GM12878 (cell line): ENCODE data around the gene HSPA2. TPM values are rescaled to one million over a fixed set of nuclear protein-coding genes. Genes with fewer than 3 reads are reported as not detected.

Source experiments
- ATAC-seq: fragments of 200-7000 bp; cut with Tn5 transposase; 3 replicates; pipeline ENCODE4 v1.9.1; 2020; ENCODE audit warnings: mild to moderate bottlenecking, moderate library complexity
- BruUV-seq: library from RNA; stranded (reverse); fragments of 400-500 nt; replicated peaks from 2 replicates; lab custom pipeline; 2021; lab: Mats Ljungman, UMichigan
- CTCF ChIA-PET: fragments of 300-600 bp; sonication (Branson Sonifier 250); formaldehyde crosslinking; extraction: SDS; loops from one replicate; lab custom pipeline; 2021; ENCODE audit warnings: inconsistent platforms; lab: Yijun Ruan, JAX
- POLR2A ChIA-PET: fragments of 350-600 bp; formaldehyde crosslinking; extraction: SDS; loops from one replicate; lab custom pipeline; 2021; ENCODE audit warnings: inconsistent platforms; lab: Charles Lee
- RAD21 ChIA-PET: fragments of 300-600 bp; sonication (Branson Sonifier 250); formaldehyde crosslinking; loops from one replicate; lab custom pipeline; 2023; ENCODE audit warnings: antibody characterized with exemption; ENCODE audit not compliant: unreplicated experiment; lab: Charles Lee
- SMC1A ChIA-PET: fragments of 300-600 bp; sonication (Branson Sonifier 250); formaldehyde crosslinking; loops from one replicate; lab custom pipeline; 2023; ENCODE audit not compliant: unreplicated experiment, uncharacterized antibody; lab: Charles Lee
- DNase-seq: peaks from one replicate; pipeline ENCODE4 v3.0.0-alpha.2; 2011; ENCODE audit warnings: low read depth, low spot score
- FAIRE-seq: peaks from 3 replicates; lab custom pipeline; 2011; peaks lifted over from hg19 to GRCh38; lab: Jason Lieb, UNC
- H2AFZ ChIP-seq: 2 replicates; pipeline ENCODE4 v1.6.0; 2011; ENCODE audit warnings: low read depth, low read length, control low read depth; ENCODE audit not compliant: control insufficient read depth
- H3K27ac ChIP-seq: 2 replicates; pipeline ENCODE4 v1.5.1; 2011; ENCODE audit warnings: control low read depth; ENCODE audit not compliant: control insufficient read depth, insufficient read depth
- H3K27me3 ChIP-seq, 2 experiments: replicated peaks in 1 of 2; 2 replicates each; pipeline versions ENCODE4 v1.6.0 to v1.6.1; 2011; ENCODE audit warnings: low read length in 1 of 2; ENCODE audit not compliant: control insufficient read depth in 2 of 2, insufficient read depth in 2 of 2
- H3K36me3 ChIP-seq, 2 experiments: 2 replicates each; pipeline ENCODE4 v1.5.1; 2011; ENCODE audit warnings: low read length in 1 of 2; ENCODE audit not compliant: control insufficient read depth in 2 of 2, insufficient read depth in 2 of 2
- H3K4me1 ChIP-seq: 2 replicates; pipeline ENCODE4 v1.6.1; 2011; ENCODE audit warnings: mild to moderate bottlenecking, low read length, moderate library complexity, mixed read lengths; ENCODE audit not compliant: control insufficient read depth, insufficient read depth
- H3K4me2 ChIP-seq: 2 replicates; pipeline ENCODE4 v1.6.0; 2011; ENCODE audit warnings: control low read depth; ENCODE audit not compliant: control insufficient read depth, insufficient read depth
- H3K4me3 ChIP-seq: fragments of 200-600 bp; sonication (generic); 2 replicates; pipeline ENCODE4 v1.5.1; 2016
- H3K79me2 ChIP-seq: 2 replicates; pipeline ENCODE4 v1.6.0; 2011; ENCODE audit warnings: low read length; ENCODE audit not compliant: control insufficient read depth, insufficient read depth
- H3K9ac ChIP-seq: 2 replicates; pipeline ENCODE4 v1.8.0; 2011; ENCODE audit warnings: low read length, control low read depth, mixed read lengths; ENCODE audit not compliant: control insufficient read depth, insufficient read depth
- H3K9me3 ChIP-seq: replicated peaks from 3 replicates; pipeline ENCODE4 v1.5.1; 2011; ENCODE audit warnings: mild to moderate bottlenecking, low read length; ENCODE audit not compliant: control insufficient read depth, insufficient read depth
- H4K20me1 ChIP-seq: 2 replicates; pipeline ENCODE4 v1.6.0; 2011; ENCODE audit not compliant: control insufficient read depth, insufficient read depth
- EGR1 ChIP-seq, 2 experiments: IDR thresholded peaks; 1 replicate in 1 of 2; 2 replicates in 1 of 2; pipeline ENCODE4 v1.6.1; 2011 to 2012; ENCODE audit warnings: low read depth in 2 of 2, low read length in 2 of 2, borderline replicate concordance in 1 of 2, mild to moderate bottlenecking in 1 of 2, moderate library complexity in 1 of 2
- ELK1 ChIP-seq: IDR thresholded peaks from 2 replicates; pipeline ENCODE4 v1.6.1; 2012; ENCODE audit warnings: low read depth, low read length, improper control_type of control experiment
- JUND ChIP-seq: IDR thresholded peaks from 2 replicates; pipeline ENCODE4 v1.6.1; 2012; ENCODE audit warnings: low read depth, mild to moderate bottlenecking, low read length, improper control_type of control experiment, moderate library complexity
- LARP7 ChIP-seq: fragments of 450-650 bp; IDR thresholded peaks from 2 replicates; pipeline ENCODE4 v1.6.1; 2017; ENCODE audit warnings: mild to moderate bottlenecking
- MEF2B ChIP-seq: fragments of 450-650 bp; IDR thresholded peaks from 2 replicates; pipeline ENCODE4 v1.6.1; 2018; ENCODE audit warnings: mild to moderate bottlenecking, moderate library complexity; ENCODE audit not compliant: partially characterized antibody, poor library complexity, severe bottlenecking
- PML ChIP-seq: IDR thresholded peaks from 2 replicates; pipeline ENCODE4 v1.6.1; 2012; ENCODE audit warnings: low read length, inconsistent platforms
- SRF ChIP-seq, 2 experiments: IDR thresholded peaks; 2 replicates each; pipeline ENCODE4 v1.6.1; 2011; ENCODE audit warnings: low read depth in 2 of 2, low read length in 2 of 2, mild to moderate bottlenecking in 1 of 2, moderate library complexity in 1 of 2
- ZBTB33 ChIP-seq: fragments of 450-650 bp; IDR thresholded peaks from 2 replicates; pipeline ENCODE4 v1.6.1; 2017; ENCODE audit warnings: mild to moderate bottlenecking
- ZSCAN29 ChIP-seq: fragments of 450-650 bp; IDR thresholded peaks from 2 replicates; pipeline ENCODE4 v1.6.1; 2017; ENCODE audit warnings: mild to moderate bottlenecking, moderate library complexity
- WGBS: methylation state at CpG from one replicate; pipeline ENCODE4 v1.1.6; 2016; ENCODE audit warnings: low lambda C conversion rate; ENCODE audit not compliant: insufficient replicate concordance, insufficient coverage; ENCODE audit errors: missing lambda C conversion rate; 5-methylcytosine and 5-hydroxymethylcytosine counted together
- in situ Hi-C: fragments of 300-500 bp; cut with MboI; formaldehyde crosslinking; loops from 9 replicates; pipeline ENCODE4 v1.14.3; 2018; ENCODE audit warnings: mixed read lengths
- intact Hi-C: fragments of 100-400 bp; cut with micrococcal nuclease; formaldehyde crosslinking; loops from one replicate; pipeline ENCODE4 v1.14.2; 2022; ENCODE audit not compliant: unreplicated experiment
- polyA plus RNA-seq, 11 experiments: library from polyadenylated mRNA; depleted of rRNA in 4 of 11; unstranded in 6 of 11; stranded (reverse) in 5 of 11; fragments of >200 nt; fragmentation: Nextera tagmentation in 4 of 11; fragmentation: Illumina TruSeq in 1 of 11; extraction: Ambion mirVana in 4 of 11; extraction: Trizol in 1 of 11; gene quantifications; 1 replicate in 1 of 11; 2 replicates in 10 of 11; pipeline versions ENCODE4 v1.2.1 to v1.2.3, GENCODE V29; 2011 to 2016; ENCODE audit warnings: inconsistent platforms in 2 of 11, missing spikeins in 2 of 11, low read depth in 1 of 11
- total RNA-seq, 4 experiments: library from RNA; depleted of rRNA in 3 of 4; stranded (reverse); fragments of >200 nt in 3 of 4; fragmentation: Illumina TruSeq in 1 of 4; extraction: Trizol in 1 of 4; gene quantifications; 2 replicates each; pipeline versions ENCODE4 v1.2.1 to v1.2.3, GENCODE V29; 2013 to 2021
- TF ChIP-seq, protein P1 (sequence below): IDR thresholded peaks from 2 replicates; pipeline ENCODE4 v1.6.1; 2012; ENCODE audit warnings: low read depth, low read length, improper control_type of control experiment

Gene HSPA2
- total and polyA plus RNA-seq, 10 of the 15 experiments (the other 5 are each of a cell fraction or from before 2014, with no cell fraction given): 0.02 to 1.2 (median 0.65) TPM

DNA sequence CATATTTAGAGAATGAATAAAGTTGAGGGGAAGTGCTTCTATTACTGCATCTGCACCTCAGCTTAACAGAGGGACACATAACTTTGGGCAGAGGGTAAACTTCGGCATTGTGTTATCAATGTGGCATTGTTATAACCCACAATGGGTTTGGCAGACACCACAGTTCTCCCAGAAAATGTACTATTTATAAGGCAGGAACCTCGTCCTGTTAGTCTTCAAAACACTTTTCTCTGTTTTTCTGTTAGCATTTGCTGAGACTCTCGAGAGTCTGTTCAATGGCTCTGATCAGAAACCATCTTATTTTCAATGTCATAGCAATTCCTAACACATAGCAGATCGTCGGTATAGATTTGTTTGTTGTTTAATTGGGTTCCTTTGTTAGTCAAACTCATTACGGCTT is 23.2 kb downstream of the HSPA2 start:
- no peak for TF ChIP-seq EGR1 (IDR thresholded peaks at IDR 0.05; ENCODE audit: borderline replicate concordance in 1 of 2, low read depth in 2 of 2, low read length in 2 of 2)
- TF ChIP-seq SRF (IDR thresholded peaks at IDR 0.05; ENCODE audit: low read depth in 2 of 2, low read length in 2 of 2): no peak
- ChIA-PET POLR2A (no interaction called here), RAD21 (no interaction called here), SMC1A (no interaction called here), CTCF (no interaction called here)
- BruUV-seq: no TSS peak
- H3K27me3 ChIP-seq: no peaks in the 10 kb centered on the region
- DNase-seq (no peak), ATAC-seq (no peak), FAIRE-seq (no peak)
- in situ Hi-C loops: no loop called here
- intact Hi-C loops: no loop called here
- H2AFZ ChIP-seq: no peak overlapping the region
- H4K20me1 ChIP-seq: no peaks in the 10 kb centered on the region; the same call in 1 of the 2 replicates
- no peak overlapping the region for H3K4me2 ChIP-seq
- H3K9ac ChIP-seq: no peak overlapping the region
- no peaks in the 10 kb centered on the region for H3K4me1 ChIP-seq
- no peak overlapping the region for H3K27ac ChIP-seq
- H3K9me3 ChIP-seq: no peaks in the 10 kb centered on the region
- WGBS: 38% methylated on average over 6 of the region's 6 CpGs
- H3K36me3 ChIP-seq: no peaks in the 10 kb centered on the region
- no peak overlapping the region for H3K4me3 ChIP-seq
- no peaks in the 10 kb centered on the region for H3K79me2 ChIP-seq

GRCh38 chr14:64566651-64567122 is 26.1 kb downstream of the HSPA2 start:
- Histone ChIP-seq H3K27me3 (no peaks in the 10 kb centered on the region; a peak in 1 of 4 replicates), H3K9ac (no peak overlapping the region), H3K9me3 (no peaks in the 10 kb centered on the region), H3K4me3 (no peak overlapping the region), H2AFZ (no peak overlapping the region), H3K36me3 (no peaks in the 10 kb centered on the region), H3K79me2 (no peaks in the 10 kb centered on the region), H4K20me1 (no peaks in the 10 kb centered on the region; the same call in 1 of the 2 replicates), H3K4me2 (no peak overlapping the region), H3K4me1 (no peaks in the 10 kb centered on the region), H3K27ac (no peak overlapping the region)
- ATAC-seq (no peak), FAIRE-seq (no peak), DNase-seq (no peak)
- BruUV-seq: no TSS peak
- POLR2A ChIA-PET: no interaction called here
- RAD21 ChIA-PET: no interaction called here
- WGBS: 40% methylated on average over 5 of the region's 5 CpGs
- intact Hi-C loops (no loop called here), in situ Hi-C loops (no loop called here)
- SMC1A ChIA-PET: no interaction called here
- CTCF ChIA-PET: no interaction called here
- TF ChIP-seq PML (no peak), ELK1 (no peak), MEF2B (no peak), LARP7 (no peak), ZBTB33 (no peak), JUND (no peak), ZSCAN29 (no peak)
- TF ChIP-seq, protein P1, sequence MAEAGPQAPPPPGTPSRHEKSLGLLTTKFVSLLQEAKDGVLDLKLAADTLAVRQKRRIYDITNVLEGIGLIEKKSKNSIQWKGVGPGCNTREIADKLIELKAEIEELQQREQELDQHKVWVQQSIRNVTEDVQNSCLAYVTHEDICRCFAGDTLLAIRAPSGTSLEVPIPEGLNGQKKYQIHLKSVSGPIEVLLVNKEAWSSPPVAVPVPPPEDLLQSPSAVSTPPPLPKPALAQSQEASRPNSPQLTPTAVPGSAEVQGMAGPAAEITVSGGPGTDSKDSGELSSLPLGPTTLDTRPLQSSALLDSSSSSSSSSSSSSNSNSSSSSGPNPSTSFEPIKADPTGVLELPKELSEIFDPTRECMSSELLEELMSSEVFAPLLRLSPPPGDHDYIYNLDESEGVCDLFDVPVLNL: no peak
